NCI-H1436 treated with DMSO at 0.1 percent for 48 hours (cell line): Measurements from ENCODE around the gene CGNL1.
A peak's percentile ranks its signal among the peaks of the same experiment; 100 is the strongest.

Source experiments
- DNase-seq: peaks from one replicate; lab custom pipeline; 2025; lab: John Stamatoyannopoulos, UW

The CGNL1 gene

DNA sequence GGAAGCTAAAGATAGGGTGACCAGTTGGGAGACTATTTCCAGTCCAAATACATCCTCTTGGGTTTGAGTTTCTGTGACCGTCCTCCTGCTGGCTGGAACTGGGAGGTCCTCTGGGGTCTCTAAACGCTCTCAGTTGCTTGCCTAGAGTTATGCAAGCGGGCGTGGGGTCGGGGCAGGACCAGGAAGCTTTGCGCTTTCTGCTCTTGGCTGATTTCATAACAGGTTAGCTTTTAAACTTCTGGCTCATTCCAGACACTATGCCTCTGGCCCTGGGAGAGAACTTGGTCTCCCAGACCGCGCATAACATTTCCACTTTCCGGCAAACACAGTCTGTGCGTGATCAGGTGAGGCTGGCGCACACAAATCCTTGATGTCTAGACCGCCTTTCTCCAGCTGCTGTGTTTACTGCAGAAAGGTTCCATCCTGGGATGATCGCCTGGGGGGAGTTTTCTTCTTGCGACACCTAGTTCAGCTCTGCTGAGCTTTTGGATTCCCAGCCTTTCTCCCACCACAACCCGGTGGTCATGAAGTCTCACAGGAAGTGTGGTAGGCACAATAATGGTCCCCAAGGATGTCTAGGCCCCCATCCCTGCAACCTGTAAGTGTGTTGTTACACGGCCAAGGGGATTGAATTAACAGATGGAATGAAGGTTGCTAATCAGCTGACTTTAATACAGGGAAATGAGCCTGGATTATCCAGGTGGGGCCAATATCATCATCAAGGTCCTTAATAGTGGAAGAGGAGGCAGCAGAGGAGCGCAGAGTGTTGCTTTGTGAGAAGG lies 23.6 kb upstream of the CGNL1 start:
- no peak for DNase-seq

DNA sequence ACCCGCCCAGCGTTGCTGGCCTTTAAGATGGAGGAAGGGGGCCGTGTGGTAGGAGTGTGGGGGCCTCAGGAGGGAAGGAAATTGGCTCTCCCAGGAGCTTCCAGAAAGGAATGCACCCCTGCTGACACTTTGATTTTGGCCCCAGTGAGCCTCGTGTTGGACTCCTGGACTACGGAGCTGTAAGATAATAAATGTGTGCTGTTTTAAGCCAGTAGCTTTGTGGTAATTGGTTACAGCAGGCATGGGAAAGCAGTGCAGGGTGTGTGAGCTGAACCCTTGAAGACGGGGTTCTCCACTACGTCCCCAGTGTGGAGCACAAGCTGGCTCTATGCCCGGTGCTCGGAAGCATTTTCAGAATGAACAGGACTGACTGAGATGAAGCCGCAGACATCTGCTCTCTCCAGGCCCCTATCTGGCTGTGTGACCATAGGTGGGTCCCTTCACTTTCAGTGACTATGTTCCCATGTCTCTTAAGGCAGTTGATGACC lies 22.9 kb upstream of the CGNL1 start:
- no peak for DNase-seq

DNA sequence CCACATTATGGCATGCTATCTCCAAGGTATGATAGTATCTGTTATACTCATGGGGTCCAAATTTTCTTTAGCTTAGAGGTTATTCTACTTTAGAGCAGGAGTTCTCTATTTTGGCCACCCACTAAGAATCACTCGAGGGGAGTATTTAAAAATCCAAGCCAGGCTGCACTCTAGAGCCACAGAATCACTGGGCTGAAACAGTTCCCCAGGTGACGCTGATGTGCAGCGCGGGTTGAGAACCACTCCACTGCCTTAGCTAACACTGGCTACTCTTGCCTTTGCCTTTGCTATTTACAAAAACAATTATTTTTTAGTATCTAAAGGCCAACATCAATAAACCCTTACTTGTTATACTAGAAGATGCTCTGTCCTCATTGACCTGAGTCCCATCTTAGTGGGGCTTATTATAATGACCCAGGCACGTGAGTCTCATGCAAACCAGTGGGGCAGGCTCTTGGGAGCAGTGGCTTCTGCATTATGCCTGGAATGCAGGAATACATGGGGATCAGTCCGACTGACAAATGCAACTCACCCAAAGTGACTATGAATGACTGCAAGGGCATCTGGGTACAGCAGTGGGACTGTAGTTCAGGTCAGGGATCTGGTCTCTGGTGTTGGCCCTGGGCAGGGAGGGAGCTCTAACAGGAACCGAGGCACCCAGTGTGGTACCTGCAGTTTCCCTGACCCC lies 21.7 kb upstream of the CGNL1 start:
- no peak for DNase-seq

DNA sequence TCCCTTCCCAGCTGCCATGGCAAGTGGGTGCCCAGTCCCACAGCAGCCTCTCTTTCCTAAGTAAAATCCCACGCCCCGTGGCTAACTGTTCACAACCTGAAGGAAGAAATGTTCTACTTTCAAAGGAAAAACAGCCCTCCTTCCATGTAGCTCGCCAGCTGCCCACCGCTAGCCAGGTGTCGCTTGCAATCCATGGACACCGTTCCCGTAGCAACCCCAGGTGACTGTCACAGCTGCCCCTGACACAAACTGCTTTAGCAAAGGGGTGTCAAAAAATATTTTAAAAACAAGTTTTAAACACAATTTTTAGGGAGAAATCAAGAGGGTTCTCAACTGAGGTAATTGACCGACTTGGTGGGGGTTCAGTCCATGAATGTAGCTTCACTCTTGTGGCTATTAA lies 21.0 kb upstream of the CGNL1 start:
- DNase-seq, result no peak

DNA sequence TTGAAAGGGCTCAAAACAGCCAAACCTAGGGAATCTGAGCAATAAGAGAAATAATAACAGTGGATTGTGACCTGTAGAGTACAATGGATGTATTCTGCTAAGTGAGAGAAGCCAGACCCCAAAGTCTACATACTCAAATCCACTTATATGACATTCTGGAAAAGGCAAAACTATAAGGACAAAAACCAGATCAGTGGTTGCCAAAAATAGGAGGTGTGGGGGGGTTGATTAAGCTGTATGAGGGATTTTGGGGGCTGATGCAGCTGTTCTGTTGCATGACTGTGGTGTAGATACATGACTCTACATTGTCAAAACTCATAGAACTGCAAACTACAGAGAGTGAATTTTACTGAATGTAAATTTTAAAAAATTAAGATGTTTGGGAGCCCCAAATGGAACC lies 20.1 kb upstream of the CGNL1 start:
- DNase-seq, result no peak

DNA sequence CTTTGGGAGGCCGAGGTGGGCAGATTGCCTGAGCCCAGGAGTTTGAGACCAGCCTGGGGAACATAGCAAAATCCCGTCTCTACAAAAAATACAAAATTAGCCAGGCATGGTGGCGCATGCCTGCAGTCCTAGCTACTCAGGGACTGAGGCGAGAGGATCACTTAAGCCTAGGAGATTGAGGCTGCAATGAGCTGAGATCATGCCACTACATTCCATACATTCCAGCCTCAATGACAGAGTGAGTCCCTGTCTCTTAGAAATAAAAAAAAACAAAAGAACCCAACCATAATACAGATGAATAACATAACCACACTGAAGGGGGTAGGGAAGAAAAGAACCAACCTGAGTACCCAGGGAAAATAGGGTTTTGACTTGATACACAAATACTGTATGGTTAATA lies 19.7 kb upstream of the CGNL1 start:
- DNase-seq, result no peak

DNA sequence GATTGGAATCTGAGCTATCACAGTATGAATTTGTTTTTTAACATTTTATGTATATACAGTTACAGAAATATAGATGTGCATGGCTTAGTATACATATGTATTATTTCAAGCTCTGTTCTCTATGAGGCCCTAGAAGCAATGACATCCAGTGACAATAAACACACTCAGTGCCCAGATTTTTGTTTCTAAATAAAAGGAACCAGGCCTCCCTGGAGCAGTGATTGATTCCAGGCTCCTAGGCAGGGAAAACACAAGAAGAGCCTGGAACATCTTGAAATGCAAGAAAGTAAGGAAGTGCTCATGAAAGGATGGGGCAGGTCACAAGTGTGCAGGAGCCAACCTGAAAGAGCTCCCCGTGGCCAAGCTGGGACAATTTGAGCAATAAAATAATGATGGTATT lies 18.5 kb upstream of the CGNL1 start:
- no peak for DNase-seq

DNA sequence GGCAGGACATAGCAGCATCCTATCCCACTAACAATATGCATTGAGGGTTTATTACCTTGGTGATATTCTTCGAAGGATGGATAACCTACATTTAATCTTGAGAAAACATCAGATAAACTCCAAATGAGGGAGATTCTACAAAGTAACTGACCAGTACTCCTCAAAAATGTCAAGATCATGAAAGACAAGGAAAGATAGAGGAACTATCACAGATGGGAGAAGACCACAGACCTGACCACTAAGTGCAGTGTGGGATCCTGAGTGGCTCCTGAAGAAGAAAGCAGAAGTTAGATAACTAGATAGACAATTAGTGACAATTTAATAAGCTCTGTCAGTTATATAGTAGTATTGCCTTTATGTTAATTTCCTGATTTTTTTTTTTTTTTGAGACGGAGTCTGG lies 17.7 kb upstream of the CGNL1 start:
- DNase-seq, result no peak

DNA sequence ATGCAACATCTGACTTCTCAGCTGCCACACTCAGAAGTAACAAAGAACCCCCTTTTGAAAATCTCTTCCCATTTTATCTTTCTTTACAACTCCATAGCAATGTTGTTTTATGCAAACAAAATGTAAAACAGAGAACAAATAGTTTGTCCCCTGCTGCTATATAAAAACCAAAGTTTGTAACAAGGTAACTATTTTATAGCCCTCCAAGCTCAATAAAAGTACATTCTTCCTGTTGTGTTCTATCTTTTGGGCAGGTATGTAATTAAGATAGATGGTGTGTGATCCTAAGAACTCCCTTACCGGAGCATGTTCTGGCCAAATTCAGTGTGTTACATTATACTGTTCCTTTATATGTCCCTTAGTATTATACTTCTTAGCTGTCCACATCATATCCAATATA lies 12.6 kb upstream of the CGNL1 start:
- no peak for DNase-seq

DNA sequence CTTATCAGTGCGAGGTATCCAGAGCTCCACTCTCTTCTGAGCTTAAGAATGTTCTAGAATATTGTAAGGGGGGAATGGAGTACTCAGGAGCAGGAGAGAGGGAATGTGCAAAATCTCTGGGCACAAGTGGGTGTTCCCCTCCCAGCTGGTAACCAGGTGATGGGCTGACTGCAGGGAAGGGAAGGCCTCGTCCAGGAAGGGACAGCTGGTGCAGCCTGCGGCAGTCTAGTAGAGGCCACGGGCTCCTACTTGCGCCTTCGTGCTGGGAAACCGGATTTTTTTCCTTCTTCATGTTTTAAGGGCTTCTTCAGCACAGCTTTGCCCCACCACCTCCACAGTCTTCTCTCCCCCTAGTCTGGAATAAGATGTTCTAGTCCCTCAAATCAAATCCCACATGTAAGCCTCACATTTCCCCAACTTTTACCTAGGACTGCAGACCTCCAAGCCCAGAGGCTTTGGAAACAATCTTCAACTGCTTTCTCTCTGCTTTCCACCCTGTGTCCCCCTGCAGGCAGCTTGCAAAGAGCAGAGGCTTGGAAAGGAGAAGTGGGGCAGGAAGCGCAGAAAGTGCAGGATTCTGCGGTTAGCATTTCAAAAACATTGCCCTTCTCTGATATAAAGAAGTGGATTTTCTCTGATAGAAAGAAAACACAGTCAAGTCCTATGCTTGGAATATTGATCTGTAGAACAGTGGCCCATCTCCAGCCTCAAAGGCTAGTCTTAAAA lies 11.9 kb upstream of the CGNL1 start:
- DNase-seq, result no peak

DNA sequence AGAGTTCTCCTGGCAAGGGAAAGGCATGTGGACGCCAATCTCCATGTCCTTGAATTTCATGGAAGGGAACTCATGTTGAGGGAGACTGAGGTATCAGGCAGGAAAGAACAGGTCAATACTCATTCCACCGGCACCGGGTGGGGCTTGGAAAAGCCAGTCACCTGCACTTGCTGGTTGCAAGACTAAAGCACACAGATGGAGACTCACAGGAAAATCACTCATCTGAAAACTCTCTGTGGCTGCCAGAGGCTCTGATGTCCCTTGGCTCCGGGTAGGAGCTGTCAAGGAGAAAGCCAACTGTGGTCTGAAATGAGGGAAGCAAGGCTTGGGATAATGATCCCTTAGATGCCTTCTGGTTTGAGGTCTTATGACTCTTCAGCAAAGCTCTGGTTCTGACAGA lies 8.7 kb upstream of the CGNL1 start:
- DNase-seq, result no peak

DNA sequence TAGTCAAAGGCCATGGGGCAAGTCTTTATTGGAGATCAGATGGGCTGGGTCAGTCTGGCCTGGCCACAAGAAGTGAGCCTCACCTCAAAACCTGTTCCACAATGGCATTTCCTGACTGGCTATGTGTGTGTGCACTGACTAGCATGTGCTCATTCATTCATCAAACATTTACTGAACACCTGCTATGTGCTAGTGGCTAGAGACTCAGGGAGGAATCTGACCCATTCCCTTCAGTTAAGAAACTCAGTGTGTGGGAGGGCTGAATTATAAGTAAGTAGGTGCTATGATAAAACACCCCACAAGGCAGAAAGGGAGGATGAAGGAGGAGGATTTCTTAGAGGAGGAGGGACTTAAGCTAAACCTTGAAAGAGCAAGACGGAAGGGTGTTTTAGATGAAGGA lies 5.4 kb upstream of the CGNL1 start:
- DNase-seq, result no peak

DNA sequence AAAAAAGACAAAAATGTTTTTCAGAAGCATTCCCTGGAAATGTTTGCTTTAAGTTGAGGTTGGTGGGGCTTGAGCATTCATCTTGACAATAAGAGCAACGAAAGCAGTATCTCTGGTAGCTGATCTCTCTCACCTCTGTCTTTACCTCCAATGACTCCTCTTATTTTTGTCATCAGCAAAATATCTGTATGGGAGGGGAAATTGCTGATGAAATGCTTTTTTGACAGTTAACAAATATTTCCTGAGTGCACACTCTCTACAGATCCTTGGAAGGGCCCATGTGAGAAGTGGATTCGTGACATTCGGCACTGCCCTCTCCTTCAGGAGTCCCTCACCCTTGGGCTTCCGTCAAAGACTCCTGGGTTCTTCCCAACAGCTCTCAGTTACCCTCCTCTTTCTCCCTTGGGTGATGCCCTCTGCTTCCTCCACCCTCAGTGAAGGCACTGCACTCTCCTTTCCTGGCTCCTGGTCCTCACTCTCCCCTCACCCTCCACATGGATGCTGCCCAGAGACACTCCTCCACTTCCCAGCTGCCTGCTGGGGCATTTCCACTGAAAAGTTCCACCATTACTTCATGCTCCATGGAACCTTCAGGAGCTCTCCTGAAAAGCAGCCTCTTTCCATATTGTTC lies 2.9 kb upstream of the CGNL1 start:
- no peak for DNase-seq

DNA sequence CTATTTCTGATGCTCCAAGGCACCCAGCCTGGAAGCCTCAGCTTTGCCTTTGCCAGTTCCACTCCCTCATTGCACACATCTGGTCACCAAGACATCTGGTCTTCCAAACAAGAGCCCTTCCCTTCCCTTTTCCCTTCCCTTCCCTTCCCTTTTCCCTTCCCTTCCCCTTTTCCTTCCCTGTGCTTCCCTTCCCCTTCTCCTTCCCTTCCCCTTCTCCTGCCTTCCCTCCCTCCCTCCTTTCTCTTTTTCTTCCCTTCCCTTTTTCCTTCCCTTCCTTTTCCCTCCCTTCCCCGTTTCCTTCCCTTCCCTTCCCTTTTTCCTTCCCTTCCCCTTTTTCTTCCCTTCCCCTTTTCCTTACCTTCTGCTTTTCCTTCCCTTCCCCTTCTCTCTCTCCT lies 2.4 kb upstream of the CGNL1 start:
- no peak for DNase-seq

DNA sequence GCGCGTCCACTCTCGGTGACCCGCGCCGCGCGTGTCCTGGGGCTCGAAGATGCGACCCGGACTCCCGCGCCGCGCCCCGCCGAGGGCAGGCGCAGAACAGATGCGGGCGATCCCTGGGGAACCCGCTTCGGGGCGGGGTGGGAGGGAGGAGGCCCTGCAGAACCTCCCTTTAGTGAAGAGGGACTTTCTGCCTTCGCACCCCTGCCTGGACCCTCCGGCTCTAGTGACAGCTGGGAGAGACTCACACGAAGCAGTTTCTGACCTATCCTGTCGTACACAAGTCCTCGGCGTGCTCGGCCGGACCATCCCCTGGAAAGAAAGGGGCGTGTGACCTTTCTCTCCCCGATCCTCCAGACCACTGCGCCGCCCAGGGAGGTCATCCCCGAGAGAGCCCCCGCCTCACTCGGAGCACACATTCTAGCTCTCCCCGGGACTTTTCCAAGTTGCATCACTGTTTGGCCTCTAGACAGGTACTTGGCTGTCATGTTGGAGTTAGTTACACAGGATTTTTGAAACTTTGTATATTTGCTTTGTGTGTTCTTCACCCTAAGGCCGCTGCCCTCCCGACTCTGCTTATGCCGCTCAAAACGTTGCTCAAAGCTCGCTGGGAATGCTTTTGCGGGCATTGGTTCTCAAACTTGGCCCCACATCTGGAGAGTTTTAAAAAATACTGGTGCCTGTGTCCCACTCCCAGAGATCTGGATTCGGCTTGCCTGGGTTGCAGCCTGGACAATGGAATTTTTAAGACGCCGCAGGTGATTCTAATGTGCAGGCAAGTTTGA lies 582 bp downstream of the CGNL1 start:
- no peak for DNase-seq

DNA sequence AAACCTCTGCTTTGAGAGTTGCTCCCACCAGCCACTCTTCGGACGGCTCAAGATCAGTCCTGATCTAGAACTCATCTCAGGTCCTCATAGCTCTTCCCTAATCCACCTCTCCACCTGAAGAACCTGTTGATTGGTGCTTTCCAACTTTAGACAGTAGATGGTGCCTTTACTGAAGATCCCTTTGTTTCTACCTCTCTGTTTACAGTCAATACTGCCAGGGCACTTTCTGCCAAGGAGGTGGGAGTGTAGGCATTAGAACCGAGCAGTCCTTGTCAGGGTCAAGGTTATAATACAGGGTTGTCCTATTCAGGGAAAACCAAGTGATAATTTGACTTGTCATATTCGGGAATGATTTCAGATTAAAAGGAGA lies 1.2 kb downstream of the CGNL1 start:
- peak; percentile 21 for DNase-seq

DNA sequence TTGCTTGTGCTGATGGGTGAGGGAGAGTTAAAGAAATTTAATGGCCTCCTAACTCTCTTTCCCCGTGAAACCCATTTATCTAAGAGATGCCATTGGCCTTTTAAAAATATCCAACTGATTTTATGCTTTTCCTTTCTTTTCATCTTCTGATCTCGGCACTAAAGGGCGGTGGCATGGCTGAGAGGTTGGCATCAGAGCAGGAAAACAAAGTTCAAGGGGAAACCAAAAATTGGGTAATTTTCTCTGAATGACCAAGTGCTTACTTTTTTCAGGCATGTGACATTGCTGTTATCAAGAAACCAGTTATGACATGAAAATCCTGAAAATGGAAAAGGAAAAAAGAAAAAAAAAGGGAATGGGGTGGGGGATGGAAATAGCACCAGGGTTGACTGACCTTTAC lies 3.2 kb downstream of the CGNL1 start:
- no peak for DNase-seq

DNA sequence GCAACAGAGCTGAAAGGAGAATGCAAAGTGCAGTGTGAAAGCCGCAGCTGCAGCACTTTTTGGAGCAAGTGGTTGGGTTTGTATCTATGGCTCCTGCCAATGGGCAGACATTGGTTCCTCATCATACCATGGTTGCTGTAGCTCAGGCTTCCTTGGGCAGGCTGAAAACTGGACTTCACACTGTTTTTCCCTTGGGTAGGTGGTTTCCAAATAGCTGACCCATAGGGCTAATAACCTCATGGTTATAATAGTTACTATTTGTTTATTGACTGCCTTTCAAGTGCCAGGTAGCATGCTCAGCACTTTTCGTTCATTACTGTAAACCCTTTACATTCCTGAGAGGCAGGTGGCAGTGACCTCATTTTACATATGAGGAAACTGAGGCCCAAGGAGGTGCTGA lies 4.5 kb downstream of the CGNL1 start:
- no peak for DNase-seq

DNA sequence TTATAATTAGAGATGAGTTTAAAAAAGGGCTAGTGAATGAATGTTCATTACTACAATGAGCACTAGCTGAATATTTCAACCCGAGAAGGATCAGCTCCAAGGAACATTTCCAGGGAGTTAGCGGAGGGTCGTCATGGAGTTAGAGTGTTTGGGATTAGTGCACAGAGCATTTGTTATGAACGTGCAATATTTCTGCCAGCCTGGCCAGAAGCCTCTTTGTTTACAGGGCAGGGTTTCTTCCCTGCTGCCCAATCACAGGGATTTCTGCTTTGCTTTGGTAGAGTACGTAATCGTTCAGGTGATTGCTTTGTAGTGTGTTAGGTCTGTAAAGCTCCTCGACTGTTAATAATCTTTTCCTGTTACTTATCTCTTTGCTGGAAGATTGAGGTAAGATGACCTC lies 5.9 kb downstream of the CGNL1 start:
- no peak for DNase-seq

DNA sequence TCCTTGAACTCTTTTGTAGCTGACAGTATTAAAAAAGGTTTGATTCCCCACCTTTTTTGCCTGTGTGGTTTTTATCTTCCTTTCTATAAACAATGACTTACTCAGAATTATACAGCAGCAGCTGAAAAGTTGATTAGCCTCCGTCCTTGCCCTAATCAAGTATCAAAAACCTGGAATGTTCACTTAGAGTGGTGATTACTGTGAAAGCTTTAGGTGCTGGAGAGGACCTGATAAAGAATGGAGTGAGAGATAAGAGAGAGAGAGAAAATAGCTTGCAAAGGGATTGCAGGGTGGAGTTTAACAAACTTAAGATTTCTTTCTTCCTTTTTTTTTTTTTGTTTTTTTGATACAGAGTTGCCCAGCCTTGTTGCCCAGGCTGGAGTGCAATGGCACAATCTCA lies 6.7 kb downstream of the CGNL1 start:
- DNase-seq, result no peak

DNA sequence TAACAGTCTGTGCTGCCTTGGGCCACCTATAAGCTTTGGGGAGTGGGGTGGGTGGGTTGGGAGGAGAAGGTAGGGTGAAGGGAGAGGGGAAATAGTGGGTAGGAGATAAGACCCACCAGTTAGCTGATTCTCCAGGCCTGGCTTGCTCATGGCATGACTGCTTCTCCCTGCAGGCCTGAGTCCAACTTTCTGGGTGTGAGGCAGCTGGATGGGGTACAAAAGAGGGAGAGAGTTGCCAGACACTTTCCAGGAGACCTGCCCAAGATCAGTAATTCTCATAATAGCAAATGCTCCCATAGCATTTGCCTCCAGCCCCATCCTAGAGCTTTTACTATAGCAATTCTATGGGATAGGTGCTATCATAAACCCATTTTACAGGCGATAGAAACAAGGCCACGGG lies 7.7 kb downstream of the CGNL1 start:
- no peak for DNase-seq

DNA sequence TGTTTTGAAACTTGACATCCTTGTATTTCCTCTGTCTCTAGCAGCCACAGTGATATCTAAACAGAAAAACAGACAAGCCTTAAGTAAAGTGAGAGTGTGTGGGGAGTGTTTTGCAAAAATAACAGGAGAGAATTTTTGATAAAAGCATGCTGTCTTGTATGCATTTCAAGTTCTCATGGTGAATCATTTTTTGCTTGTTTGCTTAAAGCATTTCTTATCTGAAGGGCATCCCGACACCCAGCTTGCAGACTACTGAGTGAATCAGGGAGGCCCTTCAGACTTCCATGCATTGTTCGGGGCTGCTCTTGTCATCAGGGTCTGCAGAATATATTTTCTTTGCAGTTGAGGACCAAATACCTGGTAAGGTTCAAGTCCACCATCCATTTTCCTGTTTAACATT lies 8.5 kb downstream of the CGNL1 start:
- no peak for DNase-seq
